GM18505 (cell line): Measurements from ENCODE around the gene C11orf58.

Experiments used
- ATAC-seq: cut with Tn5 transposase; IDR thresholded peaks from one replicate; pipeline ENCODE4 v1.9.1; 2021; ENCODE audit not compliant: unreplicated experiment
- POLR2A ChIP-seq: IDR thresholded peaks from 4 replicates; pipeline ENCODE4 v1.6.1; 2011; ENCODE audit warnings: borderline replicate concordance; ENCODE audit not compliant: insufficient read depth, insufficient read length; ENCODE audit errors: extremely low read depth

The C11orf58 gene

DNA sequence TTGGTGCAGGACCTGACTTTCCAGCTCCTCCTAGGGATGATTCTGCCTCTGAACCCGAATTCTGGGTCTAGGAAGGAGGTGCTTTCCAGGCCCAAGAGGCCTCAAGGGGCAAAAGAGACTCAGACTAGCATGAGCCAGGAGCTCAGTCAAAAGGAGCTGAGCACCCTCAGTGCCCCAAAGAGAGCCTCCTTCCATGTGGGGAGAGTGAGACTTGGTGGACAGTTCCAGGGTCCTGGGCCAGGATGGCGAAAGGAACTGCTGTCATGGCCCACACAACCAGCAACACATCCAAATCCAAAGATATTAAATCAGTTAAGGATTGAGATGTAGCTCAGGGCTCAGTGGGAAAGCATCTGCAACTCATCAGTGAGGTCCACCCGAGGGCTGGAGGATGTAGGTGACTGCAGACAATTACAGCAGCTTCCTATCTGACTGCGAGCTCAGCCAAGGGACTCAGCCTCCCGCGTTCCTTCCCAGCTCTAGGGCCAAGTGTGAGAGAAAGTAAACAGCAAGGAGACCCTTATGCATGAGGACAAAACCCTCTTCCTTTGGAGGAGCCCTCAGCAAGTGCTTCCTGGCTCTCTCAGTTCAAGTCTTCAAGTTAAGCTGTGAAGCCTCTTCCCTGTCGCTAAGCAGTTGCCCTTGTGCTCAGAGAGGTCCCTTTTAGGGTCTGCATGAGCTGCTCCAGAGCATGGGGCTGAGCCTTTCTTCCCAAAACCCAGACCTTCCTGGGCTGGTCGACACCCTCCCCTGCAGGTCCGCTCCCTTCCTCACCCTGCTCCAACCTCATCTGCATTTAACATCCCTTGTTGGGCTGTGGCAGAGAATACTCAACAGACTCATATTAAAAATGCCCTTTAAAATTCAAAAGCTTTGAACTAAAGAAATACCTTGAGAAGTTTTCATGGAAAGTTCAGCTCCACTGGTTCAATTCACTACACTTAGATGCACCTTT, 35.8 kb downstream of the C11orf58 start:
- no peak for ATAC-seq
- TF ChIP-seq POLR2A = no peak

GRCh38 chr11:16774936-16775613, 36.6 kb downstream of the C11orf58 start:
- no peak for TF ChIP-seq POLR2A
- no peak for ATAC-seq

- ATAC-seq = no peak
- no peak for TF ChIP-seq POLR2A
These were observed 37.3 kb downstream of the C11orf58 start for GRCh38 chr11:16775614-16776283.

DNA sequence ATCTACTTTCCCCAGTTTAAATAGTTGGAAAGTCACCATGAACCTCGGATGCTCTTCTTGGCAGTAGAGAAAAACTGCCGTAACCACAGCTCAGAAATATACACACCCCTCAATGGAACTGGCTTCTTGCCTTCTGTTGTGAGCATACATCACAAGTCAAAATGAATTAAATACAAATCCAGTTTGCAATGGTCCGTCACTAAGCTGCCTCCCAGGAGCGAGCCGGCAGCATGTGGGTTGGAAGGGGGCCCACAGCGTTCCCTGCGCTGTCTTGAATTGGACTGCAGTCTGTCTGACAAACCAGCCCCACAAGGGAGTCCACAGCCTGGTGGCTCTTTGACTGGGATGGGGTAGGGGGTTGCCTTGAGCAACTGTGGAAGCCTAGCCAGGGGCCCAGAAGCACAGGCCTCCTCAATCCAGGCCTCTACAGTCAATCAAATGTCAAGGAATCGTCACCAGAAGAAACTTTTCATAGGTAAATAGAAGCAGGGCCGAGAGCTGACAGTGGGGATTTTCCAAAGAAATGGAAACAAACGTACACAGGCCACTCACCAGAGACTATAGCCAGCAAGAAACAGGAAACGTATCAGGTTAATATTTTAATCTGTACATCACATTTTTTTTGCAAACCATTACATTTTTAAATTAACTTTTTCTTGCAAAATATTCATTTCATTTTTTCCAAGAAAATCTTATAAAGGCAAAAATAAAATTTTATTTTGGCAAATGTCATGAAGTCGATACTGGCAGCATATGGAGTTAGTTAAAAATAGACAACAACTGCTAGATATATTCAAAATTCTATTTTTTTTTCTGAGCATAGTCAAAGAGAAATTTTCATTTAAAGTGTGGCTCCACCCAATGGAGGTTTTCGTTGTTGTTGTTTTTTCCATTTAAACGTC, 38.5 kb downstream of the C11orf58 start:
- ATAC-seq = no peak

GRCh38 chr11:16777613-16777975, 39.1 kb downstream of the C11orf58 start:
- ATAC-seq = no peak
- no peak for TF ChIP-seq POLR2A

More for the DNA sequence above, 38.5 kb downstream of the C11orf58 start:
- no peak for TF ChIP-seq POLR2A

DNA sequence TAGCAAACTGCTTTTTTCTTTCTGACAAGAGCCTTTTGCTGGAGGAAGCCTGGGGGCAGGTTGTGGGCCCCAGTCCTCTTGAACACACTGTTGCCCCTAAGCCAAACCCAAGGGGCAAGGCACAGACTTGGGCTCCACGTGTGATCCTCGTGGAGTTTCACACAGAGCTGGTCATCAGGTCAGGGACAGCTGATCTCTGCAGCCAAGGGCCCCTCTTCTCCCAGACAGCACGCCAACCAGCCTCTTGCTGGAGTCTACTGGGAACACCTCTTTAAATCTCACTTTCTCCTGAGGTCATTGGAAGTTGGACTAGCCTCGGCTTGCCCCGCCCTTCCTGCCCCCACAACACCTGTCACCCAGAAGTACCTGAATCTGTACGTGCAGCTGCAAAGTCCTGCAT, 39.8 kb downstream of the C11orf58 start:
- no peak for ATAC-seq
- TF ChIP-seq POLR2A = no peak

DNA sequence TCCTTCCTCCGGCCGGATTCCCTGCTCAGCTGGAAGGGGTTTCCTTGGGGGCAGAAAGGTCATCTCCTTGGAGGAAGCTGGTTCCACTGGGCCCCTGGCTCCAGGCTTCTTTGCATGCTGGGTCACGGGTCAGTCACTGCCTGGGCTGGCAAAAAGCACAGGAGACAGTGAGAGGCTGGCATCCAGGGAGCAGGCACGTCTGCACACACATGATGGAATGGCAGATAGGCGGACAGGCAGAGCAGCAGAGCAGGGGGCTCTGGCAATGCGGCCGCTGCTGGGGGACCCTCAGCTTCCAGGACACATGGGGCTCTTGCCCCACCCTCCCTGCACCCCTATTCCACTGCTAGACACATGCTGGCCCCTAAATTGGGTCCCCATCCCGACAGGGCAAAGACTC, 40.4 kb downstream of the C11orf58 start:
- no peak for ATAC-seq
- TF ChIP-seq POLR2A = no peak

GRCh38 chr11:16779436-16779835, 41.0 kb downstream of the C11orf58 start:
- TF ChIP-seq POLR2A = no peak
- ATAC-seq = no peak

DNA sequence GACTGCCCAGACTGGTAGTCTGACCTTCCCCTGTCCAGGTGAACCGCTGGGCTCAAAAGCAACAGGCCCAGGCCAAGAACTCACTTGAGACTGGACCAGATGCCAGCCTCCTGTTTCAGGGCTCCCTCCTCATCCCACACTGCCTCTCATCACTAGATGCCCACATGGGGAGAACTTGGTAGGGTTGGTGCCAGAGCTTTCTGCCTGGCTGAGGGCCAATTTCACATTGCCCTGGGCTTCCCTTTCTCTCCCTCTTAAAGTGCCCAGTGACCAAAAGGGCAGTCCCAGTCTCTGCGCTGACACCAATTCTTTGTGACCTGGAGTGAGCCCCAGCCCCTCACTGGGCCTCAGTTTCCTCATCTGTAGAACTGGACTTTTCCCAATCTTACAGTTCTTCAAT, 41.7 kb downstream of the C11orf58 start:
- no peak for TF ChIP-seq POLR2A
- ATAC-seq = no peak

- ATAC-seq = no peak
- TF ChIP-seq POLR2A = no peak
These were observed 42.5 kb downstream of the C11orf58 start for GRCh38 chr11:16780698-16781550.

DNA sequence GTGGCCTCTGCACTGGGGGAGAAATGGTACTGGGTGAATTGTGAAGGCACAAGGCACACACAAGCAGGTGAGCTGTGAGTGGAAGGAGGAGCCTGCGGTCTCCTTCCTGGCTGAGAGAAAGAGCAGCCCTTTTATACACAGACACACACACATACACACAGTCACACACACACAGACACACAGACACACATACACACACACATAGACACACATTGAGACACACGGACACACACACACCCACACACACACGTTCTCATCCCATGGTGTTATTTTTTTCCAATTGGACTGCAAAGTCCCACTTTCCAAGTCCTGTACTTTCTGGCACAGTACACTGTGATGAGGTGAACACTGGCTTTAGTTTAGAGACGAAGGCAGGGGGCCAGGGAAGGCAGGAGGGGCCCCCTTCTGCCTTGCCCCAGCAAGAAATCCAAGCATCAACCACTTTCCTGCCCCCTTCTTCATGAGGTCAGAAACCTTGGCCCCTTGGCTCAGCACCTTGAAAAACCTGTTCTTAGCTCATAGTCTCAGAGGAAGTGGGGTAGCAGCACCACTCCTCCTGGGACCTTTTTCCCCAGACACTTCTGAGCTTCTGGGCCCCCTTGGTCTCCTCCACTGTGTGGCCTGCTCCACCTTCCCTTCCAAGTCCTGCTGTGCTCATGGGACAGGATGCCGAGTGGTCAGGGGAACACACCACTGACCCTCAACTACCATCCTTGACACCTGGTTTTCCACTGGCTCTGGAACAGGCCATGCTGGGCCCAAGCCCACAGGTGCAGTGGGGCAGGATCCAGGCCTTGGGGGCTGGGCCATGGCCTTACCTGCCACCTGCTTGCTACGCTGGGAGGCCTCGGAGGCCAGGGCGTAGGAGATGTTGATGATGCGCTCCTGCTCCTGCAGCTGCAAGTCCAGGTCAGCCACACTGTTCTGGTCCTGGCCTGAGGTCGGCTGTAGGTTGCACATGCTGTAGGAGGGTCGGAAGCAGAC, 43.8 kb downstream of the C11orf58 start:
- no peak for ATAC-seq
- no peak for TF ChIP-seq POLR2A
